SK-N-MC (cell line): ENCODE measurements around the gene CAPS.

Source experiments
- EZH2 ChIP-seq: fragments of 200-600 bp; sonication (generic); IDR thresholded peaks from one replicate; pipeline ENCODE4 v1.6.1; 2017; ENCODE audit warnings: antibody characterized with exemption
- FOXP2 ChIP-seq: optimal IDR thresholded peaks from 2 replicates; pipeline ENCODE3; 2011; ENCODE audit warnings: mild to moderate bottlenecking, moderate library complexity; ENCODE audit not compliant: insufficient read depth; ENCODE audit errors: extremely low read length, control extremely low read depth
- POLR2AphosphoS5 ChIP-seq: IDR thresholded peaks from 2 replicates; pipeline ENCODE4 v1.6.1; 2012; ENCODE audit warnings: mild to moderate bottlenecking, low read depth, low read length, borderline replicate concordance

DNA sequence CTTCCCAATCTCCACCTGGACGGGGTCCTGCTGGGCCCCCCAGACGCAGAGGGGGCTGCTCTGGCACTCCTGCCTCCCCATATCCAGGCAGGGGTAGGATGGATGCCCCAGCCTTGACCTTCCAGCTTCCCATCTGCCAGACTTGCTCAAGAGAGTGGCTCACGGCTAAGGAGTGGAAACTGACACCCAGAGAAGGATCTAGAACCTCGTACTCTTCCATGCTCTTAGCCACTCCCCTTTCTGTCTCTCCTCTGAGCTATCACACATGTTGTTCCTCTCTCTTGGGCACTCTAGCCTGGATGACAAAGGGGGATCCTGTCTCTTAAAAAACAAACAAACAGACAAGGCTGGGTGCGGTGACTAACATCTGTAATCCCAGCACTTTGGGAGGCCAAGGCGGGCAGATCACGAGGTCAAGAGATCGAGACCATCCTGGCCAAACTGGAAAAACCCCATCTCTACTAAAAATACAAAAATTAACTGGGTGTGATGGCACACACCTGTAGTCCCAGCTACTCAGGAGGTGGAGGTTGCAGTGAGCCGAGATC, 31.6 kb upstream of the CAPS start:
- no peak for TF ChIP-seq POLR2AphosphoS5
- no peak for TF ChIP-seq FOXP2
- no peak for TF ChIP-seq EZH2
